K562 (cell line): ENCODE data around the gene NRP2. TPM values are rescaled to one million over a fixed set of nuclear protein-coding genes. Genes with fewer than 3 reads are reported as not detected.

Source experiments
- polyA plus RNA-seq, 8 experiments: library from polyadenylated mRNA; depleted of rRNA in 4 of 8; stranded (reverse) in 5 of 8; unstranded in 3 of 8; fragments of >200 nt; fragmentation: Nextera tagmentation in 2 of 8; fragmentation: Illumina TruSeq in 1 of 8; extraction: Ambion mirVana in 2 of 8; extraction: Trizol in 1 of 8; gene quantifications; 2 replicates each; pipeline versions ENCODE4 v1.2.1 to v1.2.3, GENCODE V29; 2011 to 2014; ENCODE audit warnings: inconsistent platforms in 1 of 8, missing spikeins in 1 of 8
- total RNA-seq, 7 experiments: library from RNA; depleted of rRNA in 6 of 7; stranded (reverse); fragments of >200 nt in 6 of 7; fragmentation: Illumina TruSeq in 2 of 7; extraction: Trizol in 2 of 7; gene quantifications; 2 replicates each; pipeline versions ENCODE4 v1.2.1 to v1.2.3, GENCODE V29; 2011 to 2021; ENCODE audit warnings: low replicate concordance in 1 of 7
- TF ChIP-seq, protein P1 (sequence below): fragments of 200-600 bp; sonication (generic); IDR thresholded peaks from one replicate; pipeline ENCODE4 v1.6.1; 2012; ENCODE audit warnings: mild to moderate bottlenecking, low read depth, low read length, inconsistent platforms

Gene NRP2
- total and polyA plus RNA-seq, 9 of the 15 experiments (the other 6 are each of a cell fraction or from before 2014, with no cell fraction given), result 0.05 to 0.31 (median 0.15) TPM; not detected in 5

DNA sequence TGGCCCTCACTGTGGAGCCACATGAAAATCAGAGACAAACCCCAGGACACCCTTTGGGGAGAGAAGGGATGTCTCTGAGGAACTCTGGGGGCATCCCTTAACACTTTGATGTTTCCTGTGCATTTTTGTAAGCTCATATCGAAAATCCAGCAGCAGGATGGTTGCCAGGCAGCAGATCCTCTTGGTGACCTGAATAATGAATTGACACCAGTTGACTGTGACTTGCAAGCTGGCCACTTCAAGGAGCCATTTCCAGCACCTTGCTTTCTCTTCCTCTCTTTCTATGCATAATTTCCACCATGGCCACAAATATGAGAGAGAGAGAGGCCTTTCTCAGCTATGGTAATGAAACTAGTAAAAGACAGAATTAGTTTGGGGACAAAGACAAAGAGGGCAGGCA lies 91.7 kb downstream of the NRP2 start (continued):
- TF ChIP-seq, protein P1, sequence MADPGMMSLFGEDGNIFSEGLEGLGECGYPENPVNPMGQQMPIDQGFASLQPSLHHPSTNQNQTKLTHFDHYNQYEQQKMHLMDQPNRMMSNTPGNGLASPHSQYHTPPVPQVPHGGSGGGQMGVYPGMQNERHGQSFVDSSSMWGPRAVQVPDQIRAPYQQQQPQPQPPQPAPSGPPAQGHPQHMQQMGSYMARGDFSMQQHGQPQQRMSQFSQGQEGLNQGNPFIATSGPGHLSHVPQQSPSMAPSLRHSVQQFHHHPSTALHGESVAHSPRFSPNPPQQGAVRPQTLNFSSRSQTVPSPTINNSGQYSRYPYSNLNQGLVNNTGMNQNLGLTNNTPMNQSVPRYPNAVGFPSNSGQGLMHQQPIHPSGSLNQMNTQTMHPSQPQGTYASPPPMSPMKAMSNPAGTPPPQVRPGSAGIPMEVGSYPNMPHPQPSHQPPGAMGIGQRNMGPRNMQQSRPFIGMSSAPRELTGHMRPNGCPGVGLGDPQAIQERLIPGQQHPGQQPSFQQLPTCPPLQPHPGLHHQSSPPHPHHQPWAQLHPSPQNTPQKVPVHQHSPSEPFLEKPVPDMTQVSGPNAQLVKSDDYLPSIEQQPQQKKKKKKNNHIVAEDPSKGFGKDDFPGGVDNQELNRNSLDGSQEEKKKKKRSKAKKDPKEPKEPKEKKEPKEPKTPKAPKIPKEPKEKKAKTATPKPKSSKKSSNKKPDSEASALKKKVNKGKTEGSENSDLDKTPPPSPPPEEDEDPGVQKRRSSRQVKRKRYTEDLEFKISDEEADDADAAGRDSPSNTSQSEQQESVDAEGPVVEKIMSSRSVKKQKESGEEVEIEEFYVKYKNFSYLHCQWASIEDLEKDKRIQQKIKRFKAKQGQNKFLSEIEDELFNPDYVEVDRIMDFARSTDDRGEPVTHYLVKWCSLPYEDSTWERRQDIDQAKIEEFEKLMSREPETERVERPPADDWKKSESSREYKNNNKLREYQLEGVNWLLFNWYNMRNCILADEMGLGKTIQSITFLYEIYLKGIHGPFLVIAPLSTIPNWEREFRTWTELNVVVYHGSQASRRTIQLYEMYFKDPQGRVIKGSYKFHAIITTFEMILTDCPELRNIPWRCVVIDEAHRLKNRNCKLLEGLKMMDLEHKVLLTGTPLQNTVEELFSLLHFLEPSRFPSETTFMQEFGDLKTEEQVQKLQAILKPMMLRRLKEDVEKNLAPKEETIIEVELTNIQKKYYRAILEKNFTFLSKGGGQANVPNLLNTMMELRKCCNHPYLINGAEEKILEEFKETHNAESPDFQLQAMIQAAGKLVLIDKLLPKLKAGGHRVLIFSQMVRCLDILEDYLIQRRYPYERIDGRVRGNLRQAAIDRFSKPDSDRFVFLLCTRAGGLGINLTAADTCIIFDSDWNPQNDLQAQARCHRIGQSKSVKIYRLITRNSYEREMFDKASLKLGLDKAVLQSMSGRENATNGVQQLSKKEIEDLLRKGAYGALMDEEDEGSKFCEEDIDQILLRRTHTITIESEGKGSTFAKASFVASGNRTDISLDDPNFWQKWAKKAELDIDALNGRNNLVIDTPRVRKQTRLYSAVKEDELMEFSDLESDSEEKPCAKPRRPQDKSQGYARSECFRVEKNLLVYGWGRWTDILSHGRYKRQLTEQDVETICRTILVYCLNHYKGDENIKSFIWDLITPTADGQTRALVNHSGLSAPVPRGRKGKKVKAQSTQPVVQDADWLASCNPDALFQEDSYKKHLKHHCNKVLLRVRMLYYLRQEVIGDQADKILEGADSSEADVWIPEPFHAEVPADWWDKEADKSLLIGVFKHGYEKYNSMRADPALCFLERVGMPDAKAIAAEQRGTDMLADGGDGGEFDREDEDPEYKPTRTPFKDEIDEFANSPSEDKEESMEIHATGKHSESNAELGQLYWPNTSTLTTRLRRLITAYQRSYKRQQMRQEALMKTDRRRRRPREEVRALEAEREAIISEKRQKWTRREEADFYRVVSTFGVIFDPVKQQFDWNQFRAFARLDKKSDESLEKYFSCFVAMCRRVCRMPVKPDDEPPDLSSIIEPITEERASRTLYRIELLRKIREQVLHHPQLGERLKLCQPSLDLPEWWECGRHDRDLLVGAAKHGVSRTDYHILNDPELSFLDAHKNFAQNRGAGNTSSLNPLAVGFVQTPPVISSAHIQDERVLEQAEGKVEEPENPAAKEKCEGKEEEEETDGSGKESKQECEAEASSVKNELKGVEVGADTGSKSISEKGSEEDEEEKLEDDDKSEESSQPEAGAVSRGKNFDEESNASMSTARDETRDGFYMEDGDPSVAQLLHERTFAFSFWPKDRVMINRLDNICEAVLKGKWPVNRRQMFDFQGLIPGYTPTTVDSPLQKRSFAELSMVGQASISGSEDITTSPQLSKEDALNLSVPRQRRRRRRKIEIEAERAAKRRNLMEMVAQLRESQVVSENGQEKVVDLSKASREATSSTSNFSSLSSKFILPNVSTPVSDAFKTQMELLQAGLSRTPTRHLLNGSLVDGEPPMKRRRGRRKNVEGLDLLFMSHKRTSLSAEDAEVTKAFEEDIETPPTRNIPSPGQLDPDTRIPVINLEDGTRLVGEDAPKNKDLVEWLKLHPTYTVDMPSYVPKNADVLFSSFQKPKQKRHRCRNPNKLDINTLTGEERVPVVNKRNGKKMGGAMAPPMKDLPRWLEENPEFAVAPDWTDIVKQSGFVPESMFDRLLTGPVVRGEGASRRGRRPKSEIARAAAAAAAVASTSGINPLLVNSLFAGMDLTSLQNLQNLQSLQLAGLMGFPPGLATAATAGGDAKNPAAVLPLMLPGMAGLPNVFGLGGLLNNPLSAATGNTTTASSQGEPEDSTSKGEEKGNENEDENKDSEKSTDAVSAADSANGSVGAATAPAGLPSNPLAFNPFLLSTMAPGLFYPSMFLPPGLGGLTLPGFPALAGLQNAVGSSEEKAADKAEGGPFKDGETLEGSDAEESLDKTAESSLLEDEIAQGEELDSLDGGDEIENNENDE, result no peak
